HG03521 (cell line): ENCODE data around the gene TMEM62.
A peak's percentile ranks its signal among the peaks of the same experiment; 100 is the strongest.
"Not testable (repeated sequence)": the region's sequence is repeated elsewhere in the genome, so short reads cannot be mapped to it uniquely, and the experiment has no call there.

Experiments
- ATAC-seq: cut with Tn5 transposase; IDR thresholded peaks from one replicate; pipeline ENCODE4 v1.9.1; 2021; ENCODE audit warnings: mild to moderate bottlenecking, moderate library complexity; ENCODE audit not compliant: unreplicated experiment

The TMEM62 gene

DNA sequence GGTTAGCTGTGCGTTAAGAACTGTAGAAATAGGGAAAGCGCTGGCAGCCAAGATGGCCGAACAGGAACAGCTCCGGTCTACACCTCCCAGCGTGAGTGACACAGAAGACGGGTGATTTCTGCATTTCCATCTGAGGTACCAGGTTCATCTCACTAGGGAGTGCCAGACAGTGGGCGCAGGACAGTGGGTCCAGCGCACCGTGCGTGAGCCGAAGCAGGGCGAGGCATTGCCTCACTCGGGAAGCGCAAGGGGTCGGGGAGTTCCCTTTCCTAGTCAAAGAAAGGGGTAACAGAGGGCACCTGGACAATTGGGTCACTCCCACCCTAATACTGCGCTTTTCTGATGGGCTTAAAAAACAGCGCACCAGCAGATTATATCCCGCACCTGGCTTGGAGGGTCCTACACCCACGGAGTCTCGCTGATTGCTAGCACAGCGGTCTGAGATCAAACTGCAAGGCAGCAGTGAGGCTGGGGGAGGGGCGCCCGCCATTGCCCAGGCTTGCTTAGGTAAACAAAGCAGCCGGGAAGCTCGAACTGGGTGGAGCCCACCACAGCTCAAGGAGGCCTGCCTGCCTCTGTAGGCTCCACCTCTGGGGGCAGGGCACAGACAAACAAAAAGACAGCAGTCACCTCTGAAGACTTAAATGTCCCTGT is 42.4 kb downstream of the TMEM62 start:
- not testable (repeated sequence) for ATAC-seq

DNA sequence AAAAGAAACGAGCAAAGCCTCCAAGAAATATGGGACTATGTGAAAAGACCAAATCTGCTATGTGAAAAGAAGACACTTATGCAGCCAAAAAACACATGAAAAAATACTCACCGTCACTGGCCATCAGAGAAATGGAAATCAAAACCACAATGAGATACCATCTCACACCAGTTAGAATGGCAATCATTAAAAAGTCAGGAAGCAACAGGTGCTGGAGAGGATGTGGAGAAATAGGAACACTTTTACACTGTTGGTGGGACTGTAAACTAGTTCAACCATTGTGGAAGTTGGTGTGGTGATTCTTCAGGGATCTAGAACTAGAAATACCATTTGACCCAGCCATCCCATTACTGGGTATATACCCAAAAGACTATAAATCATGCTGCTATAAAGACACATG is 43.8 kb downstream of the TMEM62 start:
- ATAC-seq, result not testable (repeated sequence)

DNA sequence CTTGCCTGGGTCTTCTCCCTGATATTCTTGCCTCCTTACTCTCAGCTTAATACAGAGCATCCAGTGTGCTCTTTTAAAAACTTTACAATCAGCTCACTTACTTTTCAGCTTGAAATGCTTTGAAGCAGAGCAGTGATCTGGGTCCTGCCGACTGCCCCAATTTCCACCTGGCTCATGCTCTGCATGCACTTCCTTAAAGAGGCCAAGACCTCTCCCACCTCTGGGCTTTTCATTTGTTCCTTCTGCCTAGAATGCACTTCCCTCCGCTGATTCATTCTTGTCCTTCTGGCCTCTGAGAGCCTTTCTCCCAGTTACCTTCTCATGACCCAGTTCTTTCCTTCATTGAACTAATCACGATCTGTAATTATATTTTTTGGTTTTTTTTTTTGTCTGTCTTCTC is 49.9 kb downstream of the TMEM62 start:
- no peak for ATAC-seq

DNA sequence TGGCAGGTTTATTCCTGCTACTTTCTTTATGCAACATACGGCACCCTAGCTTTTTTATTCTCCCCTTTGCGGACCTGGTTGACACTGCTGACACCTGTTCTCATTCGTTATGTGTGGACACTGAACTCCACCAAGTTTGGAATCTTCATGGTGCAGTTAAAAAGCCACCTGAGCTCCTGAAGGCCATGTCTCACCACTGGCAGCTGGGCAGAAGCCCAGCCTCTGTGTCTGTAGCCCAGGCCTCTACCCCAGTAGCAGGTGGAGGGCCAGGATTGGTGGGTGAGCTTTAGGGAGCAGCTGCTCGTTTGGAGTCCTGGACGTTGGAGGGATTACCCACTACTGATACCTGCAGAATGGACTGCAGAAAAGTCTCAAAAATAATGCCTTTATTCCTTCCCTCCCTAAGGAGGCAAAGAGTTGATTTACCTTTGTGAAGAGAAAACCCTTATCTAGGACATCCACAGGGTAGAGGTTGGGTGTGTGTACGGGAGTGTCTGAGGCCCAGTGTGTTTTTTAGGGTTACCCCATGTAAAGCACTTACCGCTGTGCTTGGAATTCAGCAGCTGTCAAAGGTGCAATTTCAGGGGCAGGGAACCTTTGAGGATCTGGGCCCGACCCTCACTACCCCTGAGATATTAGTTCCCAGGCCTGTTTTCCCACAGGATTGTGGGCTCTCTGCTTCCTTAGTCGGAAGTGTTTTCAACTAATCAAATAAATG is 51.2 kb downstream of the TMEM62 start:
- no peak for ATAC-seq

DNA sequence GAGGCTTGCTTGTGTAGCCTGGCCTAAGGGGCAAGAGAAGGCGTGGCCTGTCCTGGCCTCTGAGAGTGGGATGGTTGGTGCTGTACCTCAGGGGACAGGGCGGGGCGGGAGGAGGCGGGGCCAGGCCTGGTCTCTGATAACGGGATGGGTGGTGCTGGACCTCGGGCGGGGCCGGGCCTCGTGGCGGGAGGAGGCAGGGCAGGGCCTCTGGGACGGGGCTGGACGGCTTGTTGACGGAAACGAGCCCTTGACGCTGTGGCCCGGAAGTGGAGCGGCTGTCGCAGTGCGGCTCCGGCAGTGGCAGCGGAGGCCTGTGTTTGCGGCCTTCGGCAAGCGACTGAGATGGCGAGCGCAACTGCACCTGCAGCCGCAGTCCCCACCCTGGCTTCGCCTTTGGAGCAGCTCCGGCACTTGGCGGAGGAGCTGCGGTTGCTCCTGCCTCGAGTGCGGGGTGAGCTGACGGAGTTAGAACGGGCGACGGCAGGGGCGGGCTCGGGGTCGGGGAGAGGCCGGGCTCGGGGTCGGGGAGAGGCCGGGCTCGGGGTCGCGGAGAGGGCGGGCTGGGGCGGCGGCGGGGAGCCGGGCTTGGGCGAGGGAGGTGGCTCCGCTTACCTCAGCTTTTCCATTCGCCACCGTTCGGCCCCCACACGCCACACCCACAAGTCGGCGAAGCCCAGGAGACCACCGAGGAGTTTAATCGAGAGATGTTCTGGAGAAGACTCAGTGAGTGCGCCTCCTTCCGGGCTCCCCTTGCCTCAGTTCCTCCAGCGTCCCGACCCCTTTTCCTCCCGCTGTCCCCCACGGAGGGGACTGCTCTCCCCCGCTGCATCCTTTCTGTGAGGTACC is 52.0 kb downstream of the TMEM62 start, which contains the start of gene CCNDBP1:
Gene CCNDBP1 (plus strand): TSS at position 247 of the 846 bp plus-strand sequence. CDS start 96 bp downstream, at position 343.
- peak; percentile 95 for ATAC-seq

DNA sequence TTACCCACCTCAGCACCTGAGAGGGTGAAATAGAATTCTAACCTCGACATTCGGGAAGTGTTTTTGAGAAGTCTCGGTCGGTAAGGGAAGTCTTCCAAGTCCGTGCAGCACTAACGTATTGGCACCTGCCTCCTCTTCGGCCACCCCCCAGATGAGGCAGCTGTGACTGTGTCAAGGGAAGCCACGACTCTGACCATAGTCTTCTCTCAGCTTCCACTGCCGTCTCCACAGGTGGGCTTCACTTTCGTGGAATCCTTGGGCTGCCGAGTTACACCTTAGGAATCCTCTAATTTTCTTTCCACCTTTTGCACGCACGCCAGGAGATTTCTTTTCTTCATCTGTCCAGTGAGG is 52.6 kb downstream of the TMEM62 start:
- ATAC-seq, result peak; percentile 15

DNA sequence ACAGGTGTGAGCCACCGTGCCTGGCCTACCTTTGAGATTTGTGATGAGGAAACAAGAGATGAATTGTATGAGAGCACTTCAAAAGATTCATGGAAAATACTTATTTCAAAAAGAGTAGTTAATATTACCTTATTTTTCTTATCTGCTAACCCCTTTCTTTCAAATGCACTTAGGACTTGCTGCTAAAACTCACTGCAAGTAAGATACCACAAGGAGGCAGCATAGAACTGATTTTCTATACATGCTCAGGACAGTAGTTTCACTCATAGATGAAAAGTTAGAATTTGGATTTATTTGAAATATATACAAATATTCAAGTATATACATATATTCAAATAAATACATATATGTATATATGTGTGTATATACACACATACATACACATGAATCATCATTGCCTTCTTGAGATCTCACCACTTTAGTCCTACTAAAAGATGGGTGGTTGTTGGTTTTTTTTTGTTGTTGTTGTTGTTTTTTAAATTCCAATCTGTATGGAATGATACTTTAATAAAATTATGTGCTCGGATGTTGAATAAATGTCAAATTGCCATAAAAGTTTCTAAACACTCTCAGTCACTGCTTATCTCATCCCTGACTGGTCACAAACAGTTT is 54.3 kb downstream of the TMEM62 start:
- no peak for ATAC-seq

DNA sequence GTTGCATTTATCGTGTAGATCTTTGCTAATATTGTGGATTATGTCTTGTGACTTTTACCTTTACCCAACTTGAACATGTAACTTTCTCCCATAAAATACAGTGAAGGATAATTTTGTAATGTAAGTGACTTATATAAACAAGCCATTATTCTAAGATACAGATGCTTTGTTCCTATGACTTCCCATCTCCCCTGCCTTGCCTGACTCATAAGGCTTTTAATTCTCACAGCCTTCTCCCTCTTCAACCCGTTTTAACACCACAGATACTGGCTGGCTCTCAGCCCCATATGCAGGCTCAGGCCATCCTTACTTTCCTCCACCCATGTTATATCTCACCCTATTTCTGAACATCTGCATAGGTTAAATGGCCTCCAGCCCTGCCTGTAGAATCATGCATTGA is 55.9 kb downstream of the TMEM62 start:
- ATAC-seq, result no peak

DNA sequence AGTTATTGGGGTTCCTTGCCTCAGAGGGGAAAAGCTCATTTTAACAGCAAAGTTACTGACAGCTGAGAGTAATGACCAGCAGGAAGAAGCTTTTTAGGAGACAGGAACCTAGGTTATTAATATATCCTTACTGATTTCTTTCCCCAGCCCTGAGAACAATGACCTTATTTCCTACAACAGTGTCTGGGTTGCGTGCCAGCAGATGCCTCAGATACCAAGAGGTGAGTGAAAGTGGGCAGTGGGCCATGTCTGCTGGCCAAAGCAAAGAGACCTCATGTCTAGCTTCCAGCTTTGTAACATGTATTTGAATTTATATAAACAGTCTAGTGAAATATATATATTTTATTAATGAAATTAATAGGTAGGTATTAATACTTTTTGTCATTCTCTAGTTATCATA is 56.8 kb downstream of the TMEM62 start:
- ATAC-seq, result no peak

DNA sequence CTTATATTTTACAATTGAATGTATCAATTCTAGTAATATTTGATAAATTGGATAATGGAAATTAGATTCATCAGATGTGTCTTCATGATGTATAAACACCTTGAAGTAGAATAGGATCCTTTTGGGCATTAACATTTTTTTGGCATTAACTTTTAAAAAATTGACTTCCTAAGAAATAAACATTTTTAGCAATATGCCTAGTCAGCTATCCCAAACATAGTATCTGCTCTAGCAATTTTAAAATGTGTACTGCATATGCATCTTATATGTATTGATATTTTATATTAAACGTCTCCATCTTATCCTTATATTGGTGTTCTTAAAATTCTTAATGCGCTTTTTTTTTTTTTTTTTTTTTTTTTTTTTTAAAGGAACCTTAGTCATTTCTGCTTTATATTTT is 60.3 kb downstream of the TMEM62 start:
- no peak for ATAC-seq

DNA sequence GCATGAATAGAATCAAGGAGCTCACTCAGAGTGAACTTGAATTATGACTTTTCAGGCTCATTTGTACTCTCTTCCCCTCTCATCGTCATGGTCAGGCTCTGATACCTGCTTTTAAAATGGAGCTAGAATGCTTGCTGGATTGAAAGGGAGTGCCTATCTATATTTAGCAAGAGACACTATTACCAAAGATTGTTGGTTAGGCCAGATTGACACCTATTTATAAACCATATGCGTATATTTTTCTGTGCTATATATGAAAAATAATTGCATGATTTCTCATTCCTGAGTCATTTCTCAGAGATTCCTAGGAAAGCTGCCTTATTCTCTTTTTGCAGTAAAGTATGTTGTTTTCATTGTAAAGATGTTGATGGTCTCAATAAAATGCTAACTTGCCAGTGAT is 61.4 kb downstream of the TMEM62 start:
- no peak for ATAC-seq

DNA sequence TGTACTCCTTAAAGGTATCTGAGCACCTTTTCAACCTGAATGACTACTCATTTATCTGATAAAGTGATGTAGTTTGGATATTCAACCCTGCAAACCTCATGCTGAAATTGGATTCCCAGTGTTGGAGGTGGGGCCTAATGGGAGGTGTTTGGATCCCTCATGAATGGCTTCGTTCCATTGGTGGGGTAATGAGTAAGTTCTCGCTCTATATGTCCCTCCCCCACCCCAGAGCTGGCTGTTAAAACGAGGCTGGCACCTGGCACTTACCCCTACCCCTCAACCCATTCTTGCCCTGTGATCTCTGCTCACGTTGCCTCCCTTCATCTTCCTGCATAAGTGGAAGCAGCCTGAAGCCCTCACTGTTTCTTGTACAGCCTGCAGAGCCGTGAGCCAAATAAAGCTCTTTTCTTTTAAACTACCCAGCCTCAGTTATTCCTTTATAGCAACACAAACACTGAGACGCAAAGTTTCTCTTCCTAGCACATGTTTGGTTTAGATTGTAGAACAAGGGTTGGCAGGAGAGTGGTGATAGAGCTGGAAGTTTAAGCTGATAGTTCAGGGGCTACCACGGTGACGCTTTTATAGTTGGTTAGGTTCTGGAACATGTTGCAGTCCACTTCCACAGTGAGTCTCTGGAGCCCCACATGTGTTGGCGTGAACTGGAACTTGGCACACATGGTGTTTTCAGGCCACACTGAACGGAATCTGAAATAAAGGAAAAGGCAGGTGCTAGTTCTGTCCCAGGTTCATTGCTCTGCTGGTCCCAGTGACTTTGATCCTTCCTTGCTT is 63.6 kb downstream of the TMEM62 start:
- no peak for ATAC-seq

DNA sequence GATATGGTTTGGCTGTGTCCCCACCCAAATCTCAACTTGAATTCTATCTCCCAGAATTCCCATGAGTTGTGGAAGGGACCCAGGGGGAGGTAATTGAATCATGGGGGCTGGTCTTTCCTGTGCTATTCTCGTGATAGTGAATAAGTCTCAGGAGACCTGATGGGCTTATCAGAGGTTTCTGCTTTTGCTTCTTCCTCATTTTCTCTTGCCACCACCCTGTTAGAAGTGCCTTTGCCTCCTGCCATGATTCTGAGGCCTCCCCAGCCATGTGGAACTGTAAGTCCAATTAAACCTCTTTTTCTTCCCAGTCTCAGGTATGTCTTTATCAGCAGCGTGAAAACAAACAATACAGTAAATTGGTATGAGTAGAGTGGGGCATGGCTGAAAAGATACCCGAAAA is 64.4 kb downstream of the TMEM62 start:
- not testable (repeated sequence) for ATAC-seq

DNA sequence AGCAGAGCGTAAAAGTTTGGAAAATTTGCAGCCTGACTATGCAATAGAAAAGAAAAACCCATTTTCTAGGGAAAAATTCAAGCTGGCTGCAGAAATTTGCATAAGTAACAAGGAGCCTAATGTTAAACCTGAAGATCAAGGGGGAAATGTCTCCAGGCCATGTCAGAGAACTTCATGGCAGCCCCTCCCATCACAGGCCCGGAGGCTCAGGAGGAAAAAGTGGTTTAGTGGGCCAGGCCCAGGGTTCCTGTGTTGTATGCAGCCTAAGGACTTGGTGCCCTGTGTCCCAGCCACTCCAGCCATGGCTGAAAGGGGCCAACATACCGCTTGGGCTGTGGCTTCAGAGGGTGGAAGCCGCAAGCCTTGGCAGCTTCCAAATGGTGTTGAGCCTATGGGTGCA is 65.2 kb downstream of the TMEM62 start:
- ATAC-seq, result not testable (repeated sequence)

DNA sequence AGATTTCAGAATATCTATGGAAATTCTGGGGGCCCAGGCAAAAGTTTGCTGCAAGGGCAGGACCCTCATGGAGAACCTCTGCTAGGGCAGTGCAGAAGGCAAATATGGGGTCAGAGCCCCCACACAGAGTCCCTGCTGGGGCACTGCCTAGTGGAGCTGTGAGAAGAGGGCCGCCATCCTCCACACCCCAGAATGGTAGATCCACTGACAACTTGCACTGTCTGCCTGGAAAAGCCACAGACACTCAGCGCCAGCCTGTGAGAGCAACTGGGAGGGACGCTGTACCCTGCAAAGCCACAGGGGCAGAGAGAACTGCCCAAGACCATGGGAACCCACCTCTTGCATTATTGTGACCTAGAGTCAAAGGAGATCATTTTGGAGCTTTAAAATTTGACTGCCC is 65.6 kb downstream of the TMEM62 start:
- no peak for ATAC-seq

DNA sequence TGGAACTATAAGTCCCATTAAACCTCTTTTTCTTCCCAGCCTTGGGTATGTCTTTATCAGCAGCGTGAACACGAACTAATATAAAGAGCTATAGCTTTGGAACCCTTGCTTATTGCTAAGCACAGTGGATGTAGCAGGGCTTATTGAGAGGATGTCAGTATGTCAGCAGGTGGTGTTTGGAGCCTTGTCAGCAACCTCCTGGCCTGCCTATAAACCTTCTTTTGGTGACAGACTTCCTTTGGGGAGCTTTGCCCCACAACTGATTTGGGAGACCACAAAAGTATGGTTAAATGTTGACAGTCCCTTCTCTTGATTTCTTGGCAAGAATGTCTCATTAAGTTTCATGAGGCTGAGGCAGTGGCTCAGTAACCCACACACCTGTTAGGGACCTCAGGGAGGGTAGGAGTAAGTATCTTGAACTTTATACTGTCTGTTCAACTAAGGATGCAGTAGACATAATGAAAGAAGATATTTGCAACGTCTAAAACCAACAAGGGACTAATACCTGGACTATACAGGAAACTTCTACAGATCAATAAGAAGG is 66.6 kb downstream of the TMEM62 start:
- ATAC-seq, result no peak

DNA sequence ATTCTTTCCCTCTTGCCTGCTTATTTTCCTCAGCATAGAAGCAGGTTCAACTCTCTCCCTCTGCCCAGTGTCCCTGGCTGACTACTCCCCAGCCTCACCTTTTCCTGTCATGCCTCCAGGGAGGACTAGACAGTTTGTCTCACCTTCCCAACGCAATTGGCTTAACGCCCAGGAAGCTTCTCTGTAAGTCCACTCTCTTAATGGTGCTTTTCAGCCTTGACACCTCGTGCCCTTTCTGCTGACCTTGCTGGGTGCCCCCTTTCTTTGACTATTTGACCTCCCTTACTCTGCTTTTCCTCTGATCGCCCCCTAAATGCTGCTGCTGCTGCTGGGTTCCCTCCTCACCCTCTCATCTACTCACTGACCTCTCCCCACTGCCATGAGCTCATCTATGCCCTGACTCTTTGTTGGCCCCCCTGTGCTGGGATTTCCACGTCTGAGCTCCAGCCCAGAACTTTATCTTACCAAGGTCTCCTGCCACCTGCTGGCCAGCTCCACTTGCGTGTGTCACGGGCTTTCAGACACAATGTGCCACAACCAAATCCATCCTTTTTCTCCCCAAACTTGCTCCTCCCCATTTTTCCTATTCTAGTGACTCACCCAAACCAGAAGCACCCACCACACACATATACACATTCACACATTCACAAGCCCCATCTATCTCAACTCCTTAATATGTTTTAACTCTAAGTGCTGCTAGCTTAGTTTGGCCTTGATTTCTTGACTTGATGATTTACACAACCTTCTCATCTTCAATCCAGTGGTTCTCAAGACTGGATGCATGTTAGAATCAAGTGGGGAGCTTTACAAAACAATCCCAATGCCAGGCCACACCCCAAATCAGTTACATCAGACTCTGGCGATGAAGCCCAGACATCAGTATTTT is 70.9 kb downstream of the TMEM62 start:
- ATAC-seq, result no peak

DNA sequence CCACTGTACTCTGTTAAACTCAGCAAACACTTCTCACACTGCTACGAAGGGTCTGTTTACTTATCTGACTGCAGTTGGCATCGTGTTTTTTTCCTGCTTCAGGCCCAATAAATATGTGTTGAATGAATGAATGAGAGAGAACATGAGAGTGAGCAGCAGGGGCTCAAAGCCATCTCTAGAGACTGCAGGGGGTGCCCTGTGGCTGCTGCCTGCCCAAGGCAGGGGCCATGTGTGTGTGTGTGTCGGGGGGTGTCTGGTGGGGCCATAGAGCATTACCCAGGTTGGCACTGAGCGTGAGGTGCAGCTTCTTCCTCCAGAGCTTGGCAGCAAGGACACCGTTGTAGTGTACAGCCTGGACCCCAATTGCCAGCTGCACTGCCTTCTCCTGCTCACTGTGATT is 72.7 kb downstream of the TMEM62 start:
- ATAC-seq, result no peak

DNA sequence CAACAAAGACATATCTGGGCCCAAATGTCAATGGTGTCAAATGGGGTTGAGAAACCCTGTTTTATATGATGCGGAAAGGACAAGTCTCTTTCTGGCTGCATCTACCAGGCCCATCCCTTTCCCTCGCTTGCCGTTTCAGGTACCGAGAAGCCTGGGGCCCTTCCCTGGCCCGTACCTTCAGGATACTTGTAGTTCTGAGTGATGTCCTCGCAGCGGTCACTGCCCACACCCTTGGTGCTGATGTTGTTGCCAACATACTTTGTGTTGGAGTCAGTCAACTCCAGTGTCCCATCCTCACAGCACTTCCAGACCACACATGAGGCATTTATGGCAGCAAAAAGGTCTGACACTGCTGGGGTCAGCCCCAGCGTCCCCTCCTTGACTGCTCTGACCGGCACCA is 73.6 kb downstream of the TMEM62 start:
- no peak for ATAC-seq
